ENCODE measurements around the gene SLC28A1. TPM values are rescaled to one million over a fixed set of nuclear protein-coding genes. Genes with fewer than 3 reads are reported as not detected.
A peak's percentile ranks its signal among the peaks of the same experiment; 100 is the strongest.
"Not testable (repeated sequence)": the region's sequence is repeated elsewhere in the genome, so short reads cannot be mapped to it uniquely, and the experiment has no call there.

The SLC28A1 gene
- total RNA-seq (2014; rRNA removed; shearing (Covaris generic); ENCODE audit: low replicate concordance): not detected in 2 replicates

- no peak for DNase-seq
- H3K9me3 ChIP-seq: no peaks in the 10 kb centered on the region
Measured at GRCh38 chr15:84883916-84884781, at the start of gene SLC28A1. SLC28A1 (plus strand) TSS chr15:84884662; CDS start chr15:84887761, 3,099 bp downstream.

GRCh38 chr15:84834969-84835368, 49.5 kb upstream of the SLC28A1 start:
- no peak overlapping the region for H3K4me3 ChIP-seq
- no peak for DNase-seq
- H3K27me3 ChIP-seq: no peaks in the 10 kb centered on the region
- H3K36me3 ChIP-seq: no peaks in the 10 kb centered on the region
- no peaks in the 10 kb centered on the region for H3K9me3 ChIP-seq

More at GRCh38 chr15:84883916-84884781, at the start of gene SLC28A1:
- H3K36me3 ChIP-seq: no peaks in the 10 kb centered on the region
- no peak within 1 kb of the TSS for H3K4me3 ChIP-seq
- no peaks in the 10 kb centered on the region for H3K27me3 ChIP-seq

DNA sequence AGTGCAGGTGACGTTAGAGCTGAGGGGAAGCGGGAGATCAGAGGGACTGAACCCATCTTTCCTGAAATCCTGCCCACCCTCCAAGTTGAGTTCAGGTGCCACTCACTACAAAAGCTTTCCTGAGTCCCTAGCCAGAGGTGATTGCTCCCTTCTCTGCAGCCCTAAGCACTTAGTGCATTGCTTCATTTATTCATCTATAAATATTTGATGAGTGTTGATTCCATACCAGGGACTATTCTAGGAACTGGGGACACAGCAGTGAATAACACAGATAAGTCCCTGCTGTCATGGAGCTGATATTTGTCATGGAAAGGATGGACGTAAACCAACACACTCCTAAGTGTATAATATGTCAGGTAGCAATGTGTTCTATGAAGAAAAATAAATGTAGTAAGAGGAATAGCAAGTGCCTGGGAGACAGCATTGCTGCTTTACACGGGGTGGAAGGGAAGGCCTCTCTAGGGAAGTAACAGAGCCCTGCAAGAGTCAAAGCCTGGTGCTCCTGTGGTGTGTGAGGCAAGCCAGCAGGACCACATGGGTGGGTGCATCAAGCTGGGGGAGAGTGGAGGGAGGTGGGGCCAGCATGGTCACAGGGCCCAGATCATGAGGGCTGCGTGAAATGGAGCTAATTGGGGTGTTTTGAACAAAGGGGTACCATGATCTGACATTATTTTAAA, 48.7 kb upstream of the SLC28A1 start:
- Histone ChIP-seq H3K4me3 (no peak overlapping the region), H3K9me3 (no peaks in the 10 kb centered on the region), H3K36me3 (no peaks in the 10 kb centered on the region), H3K27me3 (no peaks in the 10 kb centered on the region)
- no peak for DNase-seq

- DNase-seq: no peak
- no peaks in the 10 kb centered on the region for H3K9me3 ChIP-seq
- no peaks in the 10 kb centered on the region for H3K27me3 ChIP-seq
- H3K4me3 ChIP-seq: no peak overlapping the region
- no peaks in the 10 kb centered on the region for H3K36me3 ChIP-seq
Measured at GRCh38 chr15:84836844-84837243, 47.6 kb upstream of the SLC28A1 start.

DNA sequence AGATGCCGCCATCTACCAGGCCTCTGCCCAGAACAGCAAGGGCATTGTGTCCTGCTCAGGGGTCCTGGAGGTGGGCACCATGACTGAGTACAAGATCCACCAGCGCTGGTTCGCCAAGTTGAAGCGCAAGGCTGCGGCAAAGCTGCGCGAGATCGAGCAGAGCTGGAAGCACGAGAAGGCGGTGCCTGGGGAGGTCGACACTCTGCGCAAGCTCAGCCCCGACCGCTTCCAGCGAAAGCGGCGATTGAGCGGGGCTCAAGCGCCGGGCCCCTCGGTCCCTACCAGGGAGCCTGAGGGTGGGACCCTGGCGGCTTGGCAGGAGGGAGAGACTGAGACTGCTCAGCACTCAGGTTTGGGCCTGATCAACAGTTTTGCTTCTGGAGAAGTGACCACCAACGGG, 44.7 kb upstream of the SLC28A1 start:
- H3K4me3 ChIP-seq: no peak overlapping the region
- no peaks in the 10 kb centered on the region for H3K27me3 ChIP-seq
- H3K9me3 ChIP-seq: no peaks in the 10 kb centered on the region
- no peaks in the 10 kb centered on the region for H3K36me3 ChIP-seq
- DNase-seq: no peak

- no peaks in the 10 kb centered on the region; the same call in 1 of the 2 replicates for H3K9me3 ChIP-seq
- H3K36me3 ChIP-seq: no peaks in the 10 kb centered on the region
- no peak for DNase-seq
- no peak overlapping the region for H3K4me3 ChIP-seq
- H3K27me3 ChIP-seq: no peaks in the 10 kb centered on the region
Measured at GRCh38 chr15:84840255-84840654, 44.2 kb upstream of the SLC28A1 start.

GRCh38 chr15:84840741-84841429, 43.6 kb upstream of the SLC28A1 start:
- Histone ChIP-seq H3K27me3 (no peaks in the 10 kb centered on the region), H3K4me3 (no peak overlapping the region), H3K36me3 (no peaks in the 10 kb centered on the region), H3K9me3 (peaks cover 5% of the 10 kb centered on the region)
- peak; percentile 73 for DNase-seq

- no peak for DNase-seq
- Histone ChIP-seq H3K4me3 (no peak overlapping the region), H3K9me3 (peaks cover 24% of the 10 kb centered on the region), H3K36me3 (no peaks in the 10 kb centered on the region), H3K27me3 (no peaks in the 10 kb centered on the region)
Measured at GRCh38 chr15:84842781-84843180, 41.7 kb upstream of the SLC28A1 start.

- no peak for DNase-seq
- Histone ChIP-seq H3K4me3 (no peak overlapping the region), H3K36me3 (no peaks in the 10 kb centered on the region), H3K27me3 (no peaks in the 10 kb centered on the region), H3K9me3 (peaks cover 30% of the 10 kb centered on the region)
Measured at GRCh38 chr15:84844964-84845363, 39.5 kb upstream of the SLC28A1 start.

DNA sequence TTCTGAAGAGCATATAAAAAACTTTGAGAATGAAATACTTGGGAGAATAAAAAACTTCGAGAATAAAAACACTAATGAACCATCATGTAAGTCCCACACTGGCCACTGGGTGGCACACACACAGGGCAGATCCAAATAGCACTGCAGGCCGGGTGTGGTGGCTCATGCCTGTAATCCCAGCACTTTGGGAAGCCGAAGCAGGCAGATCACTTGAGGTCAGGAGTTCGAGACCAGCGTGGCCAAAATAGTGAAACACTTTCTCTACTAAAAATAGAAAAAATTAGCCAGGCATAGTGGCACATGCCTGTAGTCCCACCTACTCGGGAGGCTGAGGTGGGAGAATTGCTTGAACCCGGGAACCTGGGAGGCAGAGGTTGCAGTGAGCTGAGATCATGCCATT, 38.8 kb upstream of the SLC28A1 start:
- H3K4me3 ChIP-seq, H3K36me3 ChIP-seq, DNase-seq, H3K27me3 ChIP-seq: not testable (repeated sequence)
- H3K9me3 ChIP-seq: peaks cover 30% of the 10 kb centered on the region

DNA sequence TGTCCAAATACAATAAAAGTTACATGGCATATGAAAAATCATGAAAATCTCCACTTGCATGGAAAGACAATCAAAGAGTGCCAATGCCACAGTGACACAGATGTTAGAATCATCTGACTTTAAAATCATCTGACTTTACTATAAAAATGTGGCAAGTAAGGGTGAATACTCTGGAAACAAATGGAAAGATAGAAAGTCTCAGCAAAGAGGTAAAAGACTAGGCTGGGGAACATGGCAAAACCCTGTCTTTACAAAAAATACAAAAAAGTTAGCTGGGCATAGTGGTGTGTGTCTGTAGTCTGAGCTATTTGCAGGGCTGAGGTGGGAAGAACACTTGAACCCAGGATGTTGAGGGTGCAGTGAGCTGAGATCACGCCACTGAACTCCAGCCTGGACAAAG, 38.2 kb upstream of the SLC28A1 start:
- no peak for DNase-seq
- H3K36me3 ChIP-seq: no peaks in the 10 kb centered on the region
- peaks cover 30% of the 10 kb centered on the region for H3K9me3 ChIP-seq
- no peak overlapping the region for H3K4me3 ChIP-seq
- no peaks in the 10 kb centered on the region for H3K27me3 ChIP-seq

- H3K9me3 ChIP-seq: peaks cover 30% of the 10 kb centered on the region
- no peaks in the 10 kb centered on the region for H3K27me3 ChIP-seq
- H3K36me3 ChIP-seq: no peaks in the 10 kb centered on the region
- H3K4me3 ChIP-seq: no peak overlapping the region
- DNase-seq: no peak
Measured at GRCh38 chr15:84847382-84847781, 37.1 kb upstream of the SLC28A1 start.

DNA sequence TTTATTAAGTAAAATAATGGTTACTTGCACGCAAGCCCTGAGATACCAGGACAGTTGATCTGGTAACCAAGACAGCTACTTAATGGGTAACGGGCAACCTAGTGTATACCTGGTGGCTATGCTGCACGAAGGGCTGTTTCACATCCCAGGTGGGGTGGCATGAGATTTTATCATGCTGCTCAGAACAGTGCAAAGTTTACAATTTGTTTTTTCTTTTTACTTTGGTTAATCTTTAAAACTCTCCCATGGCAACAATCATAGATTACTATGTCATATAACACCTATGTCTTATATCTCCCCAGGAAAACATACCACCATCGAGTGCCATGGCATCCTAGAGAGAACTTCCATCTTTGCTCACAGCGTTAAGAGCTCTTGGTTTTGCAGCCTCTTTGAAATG, 32.2 kb upstream of the SLC28A1 start:
- Histone ChIP-seq H3K9me3 (peaks cover 12% of the 10 kb centered on the region), H3K4me3 (no peak overlapping the region), H3K27me3 (no peaks in the 10 kb centered on the region), H3K36me3 (no peaks in the 10 kb centered on the region)
- DNase-seq: no peak

DNA sequence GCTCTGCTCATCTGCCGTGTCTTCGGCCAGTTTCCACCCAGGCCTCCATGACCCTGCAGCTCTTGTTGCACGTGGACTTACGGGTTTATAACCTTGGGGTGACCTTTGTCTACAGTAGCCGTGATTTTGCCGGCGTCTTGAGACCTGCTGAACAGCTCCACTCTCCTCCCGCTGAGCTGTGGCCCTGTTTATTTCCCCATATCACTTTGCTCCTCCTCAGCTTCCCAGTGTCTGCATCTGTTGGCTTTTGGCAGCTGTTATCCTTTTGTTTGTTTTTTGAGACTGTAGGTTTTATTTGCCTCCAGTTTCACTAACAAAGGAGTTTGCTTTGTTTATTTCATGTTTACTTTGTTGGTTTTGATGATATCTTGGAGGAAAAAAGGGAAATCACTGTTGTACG, 29.3 kb upstream of the SLC28A1 start:
- H3K27me3 ChIP-seq: no peaks in the 10 kb centered on the region
- no peak overlapping the region for H3K4me3 ChIP-seq
- H3K36me3 ChIP-seq: no peaks in the 10 kb centered on the region
- DNase-seq: no peak
- H3K9me3 ChIP-seq: no peaks in the 10 kb centered on the region

- no peaks in the 10 kb centered on the region for H3K36me3 ChIP-seq
- H3K4me3 ChIP-seq: no peak overlapping the region
- no peaks in the 10 kb centered on the region for H3K27me3 ChIP-seq
- H3K9me3 ChIP-seq: no peaks in the 10 kb centered on the region
- DNase-seq: no peak
Measured at GRCh38 chr15:84855765-84856164, 28.7 kb upstream of the SLC28A1 start.

DNA sequence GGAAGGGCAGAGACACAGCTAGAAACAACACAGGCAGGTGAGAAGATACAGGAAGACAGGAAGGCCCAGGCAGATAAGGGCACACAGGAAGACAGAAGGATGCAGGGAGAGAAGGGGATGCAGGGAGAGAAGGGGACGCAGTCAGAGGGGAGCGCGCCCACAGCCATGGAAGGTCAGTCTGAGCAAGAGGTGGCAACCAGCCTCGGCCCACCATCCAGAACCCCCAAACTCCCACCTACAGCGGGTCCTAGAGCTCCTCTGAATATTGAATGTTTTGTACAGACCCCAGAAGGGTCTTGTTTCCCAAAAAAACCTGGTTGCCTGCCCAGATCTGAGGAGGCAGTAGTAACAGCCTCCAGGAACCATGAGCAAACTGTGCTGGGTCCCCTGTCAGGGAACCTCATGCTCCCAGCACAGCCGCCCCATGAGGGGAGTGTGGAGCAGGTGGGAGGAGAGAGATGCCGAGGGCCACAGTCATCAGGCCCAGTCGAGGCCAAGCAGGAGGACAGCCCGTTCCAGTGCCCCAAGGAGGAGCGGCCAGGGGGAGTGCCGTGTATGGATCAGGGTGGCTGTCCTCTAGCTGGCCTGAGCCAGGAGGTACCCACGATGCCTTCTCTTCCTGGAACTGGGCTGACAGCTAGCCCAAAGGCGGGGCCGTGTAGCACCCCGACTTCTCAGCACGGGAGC, 27.6 kb upstream of the SLC28A1 start:
- no peaks in the 10 kb centered on the region for H3K36me3 ChIP-seq
- DNase-seq: no peak
- H3K4me3 ChIP-seq: no peak overlapping the region
- H3K27me3 ChIP-seq: no peaks in the 10 kb centered on the region
- H3K9me3 ChIP-seq: no peaks in the 10 kb centered on the region

Data from MG63 (cell line).